Measurements from ENCODE around the gene UBA6. TPM values are rescaled to one million over a fixed set of nuclear protein-coding genes. Genes with fewer than 3 reads are reported as not detected.

Gene UBA6
- total RNA-seq, 1 experiment from 2014 or later = 81.5 TPM

GRCh38 chr4:67704843-67705242 lies 3.9 kb upstream of the UBA6 start:
- DNase-seq (ENCODE audit: low spot score) (no peak), ATAC-seq (no peak)
- H3K36me3 Mint-ChIP-seq = peaks cover 22% of the 10 kb centered on the region
- H3K4me3 Mint-ChIP-seq = no peak overlapping the region
- H3K27ac Mint-ChIP-seq = no peak overlapping the region
- no peak for TF ChIP-seq NR1H2 (CRISPR knock-in tag; IDR thresholded peaks at IDR 0.05)
- CTCF ChIA-PET = no interaction called here
- POLR2A ChIA-PET = no interaction called here
- H3K27me3 Mint-ChIP-seq (ENCODE audit: low read depth) = no peaks in the 10 kb centered on the region
- H3K4me1 Mint-ChIP-seq = peaks cover 16% of the 10 kb centered on the region
- H3K9me3 Mint-ChIP-seq = peaks cover 20% of the 10 kb centered on the region

- POLR2A ChIA-PET = no interaction called here
Measured at GRCh38 chr4:67702166-67702565, 1.2 kb upstream of the UBA6 start.

GRCh38 chr4:67701517-67701850 lies 529 bp upstream of the UBA6 start:
- Mint-ChIP-seq H3K27ac (peak overlapping the region; percentile 97), H3K36me3 (peaks cover 11% of the 10 kb centered on the region), H3K4me3 (peak overlapping the region; percentile 88), H3K27me3 (ENCODE audit: low read depth) (no peaks in the 10 kb centered on the region), H3K4me1 (peaks cover 27% of the 10 kb centered on the region), H3K9me3 (peaks cover 12% of the 10 kb centered on the region)
- ATAC-seq = no peak
- ChIA-PET CTCF (interaction anchor here (0.8 to 2.5 kb wide), 7 partner anchors 12 to 101 kb away, joined by 3 to 20 read pairs (median 4); no protein-coding TSS in a partner anchor), POLR2A (interaction anchor here (1.5 to 1.6 kb wide), 2 partner anchors 12 to 156 kb away, joined by 3 to 4 read pairs; partner anchors contain the start of gene CENPC)
- no peak for DNase-seq (ENCODE audit: low spot score)
- TF ChIP-seq SMAD4 (CRISPR knock-in tag; IDR thresholded peaks at IDR 0.05) (no peak), ZNF532 (CRISPR knock-in tag; IDR thresholded peaks at IDR 0.05; ENCODE audit: borderline replicate concordance) (no peak), ZNF423 (CRISPR knock-in tag; IDR thresholded peaks at IDR 0.05) (no peak)

More at GRCh38 chr4:67702166-67702565, 1.2 kb upstream of the UBA6 start:
- DNase-seq (ENCODE audit: low spot score) (no peak), ATAC-seq (no peak)
- H3K4me3 Mint-ChIP-seq = peak overlapping the region; percentile 88
- TF ChIP-seq ELF4 (CRISPR knock-in tag; IDR thresholded peaks at IDR 0.05; ENCODE audit: low read depth) = no peak
- no peak for TF ChIP-seq NFYB (CRISPR knock-in tag; conservative IDR thresholded peaks at IDR 0.05; ENCODE audit: low read depth)
- no peak for TF ChIP-seq MLX (CRISPR knock-in tag; IDR thresholded peaks at IDR 0.05)
- TF ChIP-seq ATF6 (CRISPR knock-in tag; IDR thresholded peaks at IDR 0.05) = no peak
- no peak for TF ChIP-seq USF1 (CRISPR knock-in tag; IDR thresholded peaks at IDR 0.05)
- no peak for TF ChIP-seq STAT6 (CRISPR knock-in tag; conservative IDR thresholded peaks at IDR 0.05; ENCODE audit: low read depth)
- H3K27me3 Mint-ChIP-seq (ENCODE audit: low read depth) = no peaks in the 10 kb centered on the region
- H3K36me3 Mint-ChIP-seq = peaks cover 16% of the 10 kb centered on the region
- H3K9me3 Mint-ChIP-seq = peaks cover 17% of the 10 kb centered on the region
- H3K27ac Mint-ChIP-seq = no peak overlapping the region
- peaks cover 27% of the 10 kb centered on the region for H3K4me1 Mint-ChIP-seq
- CTCF ChIA-PET = interaction anchor here (1.4 to 2.5 kb wide), 3 partner anchors 21 to 101 kb away, joined by 3 to 14 read pairs (median 4); no protein-coding TSS in a partner anchor
